Body of pancreas (tissue), 4 donors: Measurements from ENCODE around the gene AK2. TPM values are rescaled to one million over a fixed set of nuclear protein-coding genes. Genes with fewer than 3 reads are reported as not detected.
"Not testable (repeated sequence)": the region's sequence is repeated elsewhere in the genome, so short reads cannot be mapped to it uniquely, and the experiment has no call there.

Source experiments
- ATAC-seq: fragments of 150-250 bp; one replicate; pipeline ENCODE4 v1.9.1; 2016
- DNase-seq, 4 donors: peaks; one replicate each; pipeline ENCODE4 v3.0.0-alpha.2; 2019
- H3K27ac ChIP-seq, 4 donors: fragments of 200-600 bp; sonication (generic); 1 replicate in 3 of 4; 2 replicates in 1 of 4; pipeline versions ENCODE4 v1.5.1 to v1.6.1; 2016 to 2019; ENCODE audit warnings: mild to moderate bottlenecking in 1 of 4, mixed read lengths in 1 of 4, moderate library complexity in 1 of 4
- H3K27me3 ChIP-seq, 2 donors: fragments of 200-600 bp; sonication (generic); one replicate each; pipeline ENCODE4 v1.6.0; 2016; ENCODE audit warnings: mild to moderate bottlenecking in 1 of 2
- H3K36me3 ChIP-seq, 2 donors: fragments of 200-600 bp; sonication (generic); replicated peaks in 1 of 2; 2 replicates each; pipeline ENCODE4 v1.5.1; 2016; ENCODE audit warnings: low read depth in 2 of 2; ENCODE audit not compliant: insufficient read depth in 1 of 2
- H3K4me1 ChIP-seq: fragments of 200-600 bp; sonication (generic); one replicate; pipeline ENCODE4 v1.6.0; 2016
- H3K4me3 ChIP-seq, 2 donors: fragments of 200-600 bp; sonication (generic); 1 replicate in 1 of 2; 2 replicates in 1 of 2; pipeline ENCODE4 v1.5.1; 2016 to 2019
- H3K9me3 ChIP-seq, 3 donors: fragments of 200-600 bp; sonication (generic); 1 replicate in 2 of 3; 2 replicates in 1 of 3; pipeline ENCODE4 v1.5.1; 2016
- CTCF ChIP-seq, 7 experiments: fragments of 450-650 bp in 4 of 7; fragments of 200-600 bp in 3 of 7; sonication (generic) in 3 of 7; IDR thresholded peaks; one replicate each; pipeline ENCODE4 v1.5.1; 2016 to 2019; ENCODE audit warnings: antibody characterized with exemption in 7 of 7
- POLR2A ChIP-seq, 3 donors: fragments of 450-650 bp; IDR thresholded peaks; one replicate each; pipeline ENCODE4 v1.6.1; 2016; ENCODE audit warnings: antibody characterized with exemption in 3 of 3, mild to moderate bottlenecking in 2 of 3
- WGBS, 2 donors: methylation state at CpG; one replicate each; pipeline ENCODE4 v1.1.5; 2017; 5-methylcytosine and 5-hydroxymethylcytosine counted together
- intact Hi-C: fragments of 100-400 bp; cut with DNase I; formaldehyde crosslinking; loops from one replicate; pipeline ENCODE4 v1.15.1; 2023
- total RNA-seq, 2 donors: library from RNA; depleted of rRNA; stranded (reverse); fragments of >200 nt; gene quantifications; one replicate each; pipeline ENCODE4 v1.1.0, GENCODE V29; 2016

AK2 gene
- total RNA-seq, 2 donors from 2014 or later = 76.8 to 533 TPM

- H3K4me1 ChIP-seq = no peaks in the 10 kb centered on the region
- WGBS, 2 donors = 48 to 81% methylated on average over 3 to 4 of the region's 4 CpGs
- ATAC-seq (no peak), DNase-seq (no peak)
- intact Hi-C loops = no loop called here
- no peaks in the 10 kb centered on the region for H3K36me3 ChIP-seq
- H3K27me3 ChIP-seq = no peaks in the 10 kb centered on the region
- no peak overlapping the region for H3K27ac ChIP-seq
- TF ChIP-seq POLR2A (IDR thresholded peaks at IDR 0.05) = no peak
- no peak for TF ChIP-seq CTCF (IDR thresholded peaks at IDR 0.05)
- no peak overlapping the region for H3K4me3 ChIP-seq
- no peaks in the 10 kb centered on the region for H3K9me3 ChIP-seq
These were observed 37.7 kb upstream of the AK2 start for GRCh38 chr1:33074193-33074945.

- Histone ChIP-seq H3K27me3 (no peaks in the 10 kb centered on the region), H3K36me3 (no peaks in the 10 kb centered on the region), H3K9me3 (no peaks in the 10 kb centered on the region), H3K4me1 (no peaks in the 10 kb centered on the region), H3K27ac (no peak overlapping the region), H3K4me3 (no peak overlapping the region)
- ATAC-seq (no peak), DNase-seq (no peak)
- intact Hi-C loops = no loop called here
- 67 to 86% methylated on average over 1 to 2 of the region's 2 CpGs for WGBS, 2 donors
- TF ChIP-seq CTCF (IDR thresholded peaks at IDR 0.05) = no peak
- TF ChIP-seq POLR2A (IDR thresholded peaks at IDR 0.05) = no peak
These were observed 36.0 kb upstream of the AK2 start for GRCh38 chr1:33072707-33073106.

- intact Hi-C loops = no loop called here
- TF ChIP-seq POLR2A (IDR thresholded peaks at IDR 0.05) (no peak), CTCF (IDR thresholded peaks at IDR 0.05) (no peak)
- H3K4me3 ChIP-seq = no peak overlapping the region
- H3K36me3 ChIP-seq = no peaks in the 10 kb centered on the region
- H3K27ac ChIP-seq = no peak overlapping the region
- H3K4me1 ChIP-seq = no peaks in the 10 kb centered on the region
- H3K27me3 ChIP-seq = no peaks in the 10 kb centered on the region
- WGBS, 2 donors = 92 to 94% methylated on average over 1 of the region's 1 CpG
- ATAC-seq (no peak), DNase-seq (no peak)
- H3K9me3 ChIP-seq = no peaks in the 10 kb centered on the region
These were observed 33.9 kb upstream of the AK2 start for GRCh38 chr1:33070628-33071027.

- H3K27ac ChIP-seq, H3K4me3 ChIP-seq, intact Hi-C loops, DNase-seq, H3K4me1 ChIP-seq, ATAC-seq, H3K27me3 ChIP-seq, H3K36me3 ChIP-seq: not testable (repeated sequence)
- peaks cover 0 to 14% (median 0%) of the 10 kb centered on the region in 3 donors for H3K9me3 ChIP-seq
- 30 to 33% methylated on average over 2 of the region's 2 CpGs for WGBS, 2 donors
These were observed 31.4 kb upstream of the AK2 start for GRCh38 chr1:33068108-33068507.

- ATAC-seq, H3K4me3 ChIP-seq, H3K27me3 ChIP-seq, DNase-seq, H3K27ac ChIP-seq, H3K36me3 ChIP-seq, intact Hi-C loops, H3K4me1 ChIP-seq: not testable (repeated sequence)
- WGBS, 2 donors = 88 to 96% methylated on average over 3 of the region's 3 CpGs
- peaks cover 0 to 14% (median 0%) of the 10 kb centered on the region in 3 donors for H3K9me3 ChIP-seq
These were observed 29.8 kb upstream of the AK2 start for GRCh38 chr1:33066477-33066876.

- H3K4me1 ChIP-seq = no peaks in the 10 kb centered on the region
- no peak overlapping the region for H3K4me3 ChIP-seq
- DNase-seq (no peak), ATAC-seq (no peak)
- TF ChIP-seq POLR2A (IDR thresholded peaks at IDR 0.05) (no peak), CTCF (IDR thresholded peaks at IDR 0.05) (no peak)
- H3K36me3 ChIP-seq = no peaks in the 10 kb centered on the region
- H3K27me3 ChIP-seq = no peaks in the 10 kb centered on the region
- no peak overlapping the region for H3K27ac ChIP-seq
- intact Hi-C loops = no loop called here
- H3K9me3 ChIP-seq = peaks cover 0 to 14% (median 0%) of the 10 kb centered on the region in 3 donors
- WGBS, 2 donors = 80 to 81% methylated on average over 10 of the region's 10 CpGs
These were observed 28.6 kb upstream of the AK2 start for GRCh38 chr1:33065301-33065700.

GRCh38 chr1:33064284-33064683, 27.6 kb upstream of the AK2 start:
- 86 to 91% methylated on average over 9 of the region's 9 CpGs for WGBS, 2 donors
- H3K27me3 ChIP-seq, ATAC-seq, H3K27ac ChIP-seq, DNase-seq, H3K36me3 ChIP-seq, H3K4me3 ChIP-seq, H3K4me1 ChIP-seq, intact Hi-C loops: not testable (repeated sequence)
- peaks cover 0 to 14% (median 0%) of the 10 kb centered on the region in 3 donors for H3K9me3 ChIP-seq
